CD4-positive, alpha-beta T cell (primary cell): Measurements from ENCODE around the gene SPACA4. TPM values are rescaled to one million over a fixed set of nuclear protein-coding genes. Genes with fewer than 3 reads are reported as not detected.

Source experiments
- ATAC-seq: fragments of 200-7000 bp; cut with Tn5 transposase; one replicate; pipeline ENCODE4 v1.10.0; 2022; ENCODE audit warnings: mild to moderate bottlenecking; ENCODE audit not compliant: poor library complexity
- CTCF ChIA-PET: fragments of 350-600 bp; sonication (Branson Sonifier 250); formaldehyde crosslinking; loops from one replicate; lab custom pipeline; 2021; ENCODE audit warnings: antibody characterized with exemption, inconsistent platforms; lab: Charles Lee
- POLR2A ChIA-PET: fragments of 350-600 bp; sonication (Branson Sonifier 250); formaldehyde crosslinking; loops from one replicate; lab custom pipeline; 2021; ENCODE audit warnings: antibody characterized with exemption, inconsistent platforms; lab: Charles Lee
- DNase-seq, 14 experiments: peaks; one replicate each; pipeline ENCODE4 v3.0.0-alpha.2; 2013 to 2020; ENCODE audit warnings: mixed read lengths in 2 of 14
- H3K27ac ChIP-seq, 2 donors: one replicate each; pipeline versions ENCODE4 v1.5.1 to v1.7.0; 2013; ENCODE audit warnings: low read length in 2 of 2, low read depth in 1 of 2, mild to moderate bottlenecking in 1 of 2
- H3K27me3 ChIP-seq, 2 experiments: 1 replicate in 1 of 2; 2 replicates in 1 of 2; pipeline versions ENCODE4 v1.6.1 to v1.7.0; 2013; ENCODE audit warnings: low read length in 2 of 2, control low read depth in 1 of 2, mild to moderate bottlenecking in 1 of 2, moderate library complexity in 1 of 2; ENCODE audit not compliant: insufficient read depth in 2 of 2, control insufficient read depth in 1 of 2
- H3K36me3 ChIP-seq: one replicate; pipeline ENCODE4 v1.6.1; 2013; ENCODE audit warnings: low read length, control low read depth; ENCODE audit not compliant: insufficient read depth
- H3K4me1 ChIP-seq: one replicate; pipeline ENCODE4 v1.6.1; 2013; ENCODE audit warnings: low read length, control low read depth; ENCODE audit not compliant: insufficient read depth
- H3K4me3 ChIP-seq: one replicate; pipeline ENCODE4 v1.5.1; 2013; ENCODE audit warnings: mild to moderate bottlenecking, low read length, moderate library complexity
- H3K9me3 ChIP-seq, 2 experiments: 1 replicate in 1 of 2; 2 replicates in 1 of 2; pipeline versions ENCODE4 v1.6.1 to v1.7.0; 2013; ENCODE audit warnings: low read length in 2 of 2, mild to moderate bottlenecking in 2 of 2, control low read depth in 1 of 2, moderate library complexity in 1 of 2; ENCODE audit not compliant: control insufficient read depth in 1 of 2, insufficient read depth in 1 of 2
- H3K27ac Mint-ChIP-seq: one replicate; pipeline ENCODE4 v1.8.0; 2020; ENCODE audit warnings: mixed read lengths
- H3K27me3 Mint-ChIP-seq: one replicate; pipeline ENCODE4 v1.8.0; 2021; ENCODE audit warnings: mixed read lengths
- H3K36me3 Mint-ChIP-seq: one replicate; pipeline ENCODE4 v1.8.0; 2021; ENCODE audit warnings: low read depth, mixed read lengths
- H3K4me1 Mint-ChIP-seq: one replicate; pipeline ENCODE4 v1.8.0; 2021; ENCODE audit warnings: low read depth, mixed read lengths
- H3K4me3 Mint-ChIP-seq: one replicate; pipeline ENCODE4 v1.8.0; 2020; ENCODE audit warnings: mild to moderate bottlenecking, mixed read lengths
- H3K9me3 Mint-ChIP-seq: one replicate; pipeline ENCODE4 v1.8.0; 2020; ENCODE audit warnings: mixed read lengths
- CTCF ChIP-seq: fragments of 200-600 bp; IDR thresholded peaks from one replicate; pipeline ENCODE4 v1.8.0; 2022; ENCODE audit warnings: antibody characterized with exemption, mild to moderate bottlenecking
- intact Hi-C, 2 experiments: fragments of 100-400 bp; cut with DNase I in 1 of 2; cut with micrococcal nuclease in 1 of 2; formaldehyde crosslinking; loops; one replicate each; pipeline versions ENCODE4 v1.15.1 to v1.9.0; 2023 to 2025; cut with DNase I, micrococcal nuclease
- total RNA-seq, 174 experiments: library from RNA in 2 of 174; stranded (reverse) in 2 of 174; gene quantifications; one replicate each; pipeline ENCODE4 v1.2.3 and lab custom pipeline; 2021 to 2026

SPACA4 gene
- total RNA-seq, 2 experiments from 2014 or later = not detected

GRCh38 chr19:48651683-48652048 lies 45.1 kb downstream of the SPACA4 start:
- Histone ChIP-seq H3K4me3 (no peak overlapping the region), H3K36me3 (no peaks in the 10 kb centered on the region), H3K27me3 (no peaks in the 10 kb centered on the region), H3K9me3 (no peaks in the 10 kb centered on the region), H3K4me1 (peaks cover 20% of the 10 kb centered on the region), H3K27ac (no peak overlapping the region)
- TF ChIP-seq CTCF = no peak
- H3K36me3 Mint-ChIP-seq = no peaks in the 10 kb centered on the region
- no peak overlapping the region for H3K4me3 Mint-ChIP-seq
- intact Hi-C loops = no loop called here
- H3K27me3 Mint-ChIP-seq = no peaks in the 10 kb centered on the region
- H3K9me3 Mint-ChIP-seq = no peaks in the 10 kb centered on the region
- ChIA-PET CTCF (no interaction called here), POLR2A (interaction anchor here (1.0 kb wide), 1 partner anchor 14 kb away, joined by 3 read pairs; the partner anchor contains the start of gene DBP)
- H3K27ac Mint-ChIP-seq = peak overlapping the region; percentile 48
- ATAC-seq (no peak), DNase-seq (no peak)
- H3K4me1 Mint-ChIP-seq = peaks cover 33% of the 10 kb centered on the region

GRCh38 chr19:48654299-48655059 lies 47.9 kb downstream of the SPACA4 start:
- no peak overlapping the region for H3K4me3 ChIP-seq
- no peak for DNase-seq
- H3K27me3 ChIP-seq = no peaks in the 10 kb centered on the region
- H3K4me3 Mint-ChIP-seq = no peak overlapping the region
- no peak for TF ChIP-seq CTCF
- intact Hi-C loops = no loop called here
- ATAC-seq = no peak
- CTCF ChIA-PET = no interaction called here
- POLR2A ChIA-PET = no interaction called here
- H3K27me3 Mint-ChIP-seq = no peaks in the 10 kb centered on the region
- H3K36me3 ChIP-seq = no peaks in the 10 kb centered on the region
- H3K4me1 Mint-ChIP-seq = peaks cover 9% of the 10 kb centered on the region
- H3K4me1 ChIP-seq = peaks cover 3% of the 10 kb centered on the region
- H3K36me3 Mint-ChIP-seq = no peaks in the 10 kb centered on the region
- no peak overlapping the region for H3K27ac ChIP-seq
- no peak overlapping the region for H3K27ac Mint-ChIP-seq
- H3K9me3 Mint-ChIP-seq = no peaks in the 10 kb centered on the region
- no peaks in the 10 kb centered on the region for H3K9me3 ChIP-seq

- no peak overlapping the region for H3K27ac ChIP-seq
- Mint-ChIP-seq H3K4me3 (no peak overlapping the region), H3K27ac (no peak overlapping the region), H3K9me3 (no peaks in the 10 kb centered on the region), H3K27me3 (no peaks in the 10 kb centered on the region), H3K4me1 (peaks cover 14% of the 10 kb centered on the region), H3K36me3 (no peaks in the 10 kb centered on the region)
- DNase-seq (no peak), ATAC-seq (no peak)
- POLR2A ChIA-PET = no interaction called here
- CTCF ChIA-PET = no interaction called here
- H3K27me3 ChIP-seq = no peaks in the 10 kb centered on the region
- intact Hi-C loops = no loop called here
- peaks cover 16% of the 10 kb centered on the region for H3K4me1 ChIP-seq
- no peaks in the 10 kb centered on the region for H3K36me3 ChIP-seq
- TF ChIP-seq CTCF = no peak
- H3K9me3 ChIP-seq = no peaks in the 10 kb centered on the region
- no peak overlapping the region for H3K4me3 ChIP-seq
Observed at GRCh38 chr19:48656840-48657474, 50.4 kb downstream of the SPACA4 start.

Other genes starting within 250 kb of the SPACA4 start
- 10 to 100 TPM in 1 of 2 experiments, 1 to 10 TPM in 1; 9.4 to 11.0 TPM for gene TMEM143, start 242.8 kb upstream of the SPACA4 start, total RNA-seq
- not detected for gene SYNGR4, start 242.4 kb upstream of the SPACA4 start, total RNA-seq
- gene KDELR1, start 215.2 kb upstream of the SPACA4 start, total RNA-seq = 10 to 100 TPM; 32.2 to 39.6 TPM
- under 1 TPM in 1 of 2 experiments, not detected in 1; 0.06 TPM for gene GRIN2D, start 213.1 kb upstream of the SPACA4 start, total RNA-seq
- 10 to 100 TPM; 21.4 to 21.7 TPM for gene GRWD1, start 160.8 kb upstream of the SPACA4 start, total RNA-seq
- 1 to 10 TPM; 1.7 to 2.0 TPM for gene KCNJ14, start 151.2 kb upstream of the SPACA4 start, total RNA-seq
- gene CYTH2, start 137.4 kb upstream of the SPACA4 start, total RNA-seq = 10 to 100 TPM; 23.4 to 25.3 TPM
- gene LMTK3, start 94.9 kb upstream of the SPACA4 start, total RNA-seq = 10 to 100 TPM; 15.6 to 18.9 TPM
- not detected for gene SULT2B1, start 54.6 kb upstream of the SPACA4 start, total RNA-seq
- 1 to 10 TPM; 1.6 to 2.6 TPM for gene FAM83E, start 8.3 kb downstream of the SPACA4 start, total RNA-seq
- gene RPL18, start 12.4 kb downstream of the SPACA4 start, total RNA-seq = 1,000 to 10,000 TPM; 2,820 to 2,913 TPM
- 10 to 100 TPM; 14.1 to 15.3 TPM for gene SPHK2, start 12.8 kb downstream of the SPACA4 start, total RNA-seq
- gene DBP, start 30.6 kb downstream of the SPACA4 start, total RNA-seq = 10 to 100 TPM; 48.3 to 55.6 TPM
- gene CA11, start 39.4 kb downstream of the SPACA4 start, total RNA-seq = 10 to 100 TPM; 11.0 to 12.4 TPM
- 1 to 10 TPM; 2.7 to 3.0 TPM for gene NTN5, start 66.3 kb downstream of the SPACA4 start, total RNA-seq
- gene FUT2, start 89.2 kb downstream of the SPACA4 start, total RNA-seq = not detected
- under 1 TPM; 0.47 to 0.50 TPM for gene MAMSTR, start 113.0 kb downstream of the SPACA4 start, total RNA-seq
- gene RASIP1, start 133.9 kb downstream of the SPACA4 start, total RNA-seq = under 1 TPM; 0.55 to 0.56 TPM
- not detected for gene IZUMO1, start 140.2 kb downstream of the SPACA4 start, total RNA-seq
- not detected for gene FUT1, start 145.9 kb downstream of the SPACA4 start, total RNA-seq
- not detected for gene FGF21, start 148.8 kb downstream of the SPACA4 start, total RNA-seq
- gene BCAT2, start 204.3 kb downstream of the SPACA4 start, total RNA-seq = 10 to 100 TPM; 10.5 to 11.0 TPM
- gene HSD17B14, start 229.7 kb downstream of the SPACA4 start, total RNA-seq = 1 to 10 TPM in 1 of 2 experiments, under 1 TPM in 1; 0.93 to 1.3 TPM